ENCODE data around the gene VILL.

- TF ChIP-seq CTCF (IDR thresholded peaks at IDR 0.05) (no peak), POLR2A (IDR thresholded peaks at IDR 0.05) (no peak)
These were observed 15.4 kb downstream of the VILL start for GRCh38 chr3:38006031-38006430.

All from adrenal gland (tissue), 5 donors.